Putamen (tissue), 1 donor: ENCODE results near the gene MAPT.
"Not testable (repeated sequence)": the region's sequence is repeated elsewhere in the genome, so short reads cannot be mapped to it uniquely, and the experiment has no call there.

ENCODE experiments used
- DNase-seq: peaks from one replicate; pipeline ENCODE4 v3.0.0-alpha.2; 2016; ENCODE audit warnings: low spot score

The MAPT gene

DNA sequence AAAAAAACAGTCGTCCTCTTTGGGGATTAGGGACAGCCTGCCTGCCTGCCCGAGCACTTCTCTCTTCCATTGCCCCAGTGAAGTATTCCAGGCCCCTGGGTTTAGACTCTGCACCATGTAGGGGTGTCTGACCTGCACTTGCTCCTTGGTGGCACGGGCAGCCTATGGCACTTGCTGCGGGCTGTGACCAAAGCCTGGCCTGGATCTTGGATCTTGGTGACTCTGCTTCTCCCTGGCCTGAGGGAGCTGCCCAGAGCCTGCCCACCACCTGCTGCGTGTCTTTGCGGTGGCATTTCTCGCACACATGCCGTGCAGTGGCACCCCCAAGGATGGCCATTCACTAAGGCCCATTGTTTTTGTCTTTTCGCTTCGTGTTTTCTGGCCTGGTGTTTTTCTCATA, 98.5 kb downstream of the MAPT start:
- no peak for DNase-seq

DNA sequence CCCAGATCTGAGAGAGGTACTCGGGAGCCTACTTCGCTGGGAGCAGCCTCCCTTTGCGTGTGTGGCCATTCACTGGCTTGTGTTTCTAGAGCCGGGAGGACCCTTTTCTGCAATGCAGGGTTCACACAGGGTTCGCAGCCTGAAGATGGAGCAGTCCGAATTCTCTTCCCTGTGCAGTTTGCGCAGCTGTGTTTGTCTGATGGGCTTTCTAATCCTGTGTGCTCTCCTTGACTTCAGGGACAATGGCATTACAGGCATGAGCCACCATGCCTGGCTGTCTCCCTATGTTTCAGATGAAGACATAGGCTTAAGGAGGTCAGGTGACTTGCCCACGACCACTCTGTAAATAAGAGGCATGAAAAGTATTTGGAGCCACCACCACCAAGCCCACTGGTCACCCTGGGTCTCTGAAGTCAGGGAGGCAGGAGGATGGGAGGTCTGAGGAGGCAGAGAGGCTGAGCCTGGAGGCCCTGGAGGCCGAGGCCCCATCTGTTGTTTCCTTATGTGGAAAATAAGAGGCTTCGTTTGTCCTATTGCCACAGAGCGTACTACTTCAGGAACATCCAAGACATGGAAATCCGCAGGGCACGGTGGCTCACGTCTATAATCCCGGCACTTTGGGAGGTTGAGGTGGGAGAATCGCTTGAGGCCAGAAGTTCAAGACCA, 99.7 kb downstream of the MAPT start:
- no peak for DNase-seq

DNA sequence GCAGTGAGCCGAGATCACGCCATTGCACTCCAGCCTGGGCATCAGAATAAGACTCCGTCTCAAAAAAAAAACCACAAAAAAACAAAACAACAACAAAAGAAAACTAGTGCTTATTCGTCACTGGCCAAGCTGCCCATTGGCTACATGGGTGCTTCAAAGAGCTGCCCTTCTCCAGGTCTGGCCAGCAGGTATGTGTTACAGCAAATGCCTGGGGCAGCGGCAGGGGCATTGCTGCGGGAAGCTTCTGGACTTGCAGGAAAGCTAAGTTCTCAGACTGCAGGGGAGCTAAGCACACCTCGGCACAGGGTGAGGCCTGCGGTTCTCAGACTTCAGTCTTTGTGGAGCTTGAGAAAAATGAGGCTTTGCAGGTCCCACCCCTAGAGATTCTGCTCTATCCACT, 100.6 kb downstream of the MAPT start:
- no peak for DNase-seq

DNA sequence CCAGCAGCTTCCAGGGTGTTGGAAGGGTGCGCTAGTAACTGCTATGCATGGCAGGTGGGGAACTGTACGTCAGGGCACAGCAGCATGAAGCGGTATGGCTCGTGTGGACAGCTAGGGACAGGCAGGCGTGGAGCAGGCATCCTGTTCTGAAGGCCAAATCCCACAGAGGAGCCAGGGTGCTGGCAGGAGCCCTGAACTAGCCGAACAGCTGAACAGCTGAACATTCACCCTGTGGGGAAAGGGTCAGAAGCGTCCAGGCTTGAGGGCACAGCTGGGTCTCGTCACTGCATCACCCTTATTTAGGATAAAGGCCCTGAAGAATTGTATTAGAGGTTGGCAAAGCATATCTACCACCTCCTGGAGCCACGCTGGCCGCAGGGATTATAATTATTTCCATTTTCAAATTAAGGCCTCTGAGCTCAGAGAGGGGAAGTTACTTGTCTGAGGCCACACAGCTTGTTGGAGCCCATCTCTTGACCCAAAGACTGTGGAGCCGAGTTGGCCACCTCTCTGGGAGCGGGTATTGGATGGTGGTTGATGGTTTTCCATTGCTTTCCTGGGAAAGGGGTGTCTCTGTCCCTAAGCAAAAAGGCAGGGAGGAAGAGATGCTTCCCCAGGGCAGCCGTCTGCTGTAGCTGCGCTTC, 101.4 kb downstream of the MAPT start:
- no peak for DNase-seq

DNA sequence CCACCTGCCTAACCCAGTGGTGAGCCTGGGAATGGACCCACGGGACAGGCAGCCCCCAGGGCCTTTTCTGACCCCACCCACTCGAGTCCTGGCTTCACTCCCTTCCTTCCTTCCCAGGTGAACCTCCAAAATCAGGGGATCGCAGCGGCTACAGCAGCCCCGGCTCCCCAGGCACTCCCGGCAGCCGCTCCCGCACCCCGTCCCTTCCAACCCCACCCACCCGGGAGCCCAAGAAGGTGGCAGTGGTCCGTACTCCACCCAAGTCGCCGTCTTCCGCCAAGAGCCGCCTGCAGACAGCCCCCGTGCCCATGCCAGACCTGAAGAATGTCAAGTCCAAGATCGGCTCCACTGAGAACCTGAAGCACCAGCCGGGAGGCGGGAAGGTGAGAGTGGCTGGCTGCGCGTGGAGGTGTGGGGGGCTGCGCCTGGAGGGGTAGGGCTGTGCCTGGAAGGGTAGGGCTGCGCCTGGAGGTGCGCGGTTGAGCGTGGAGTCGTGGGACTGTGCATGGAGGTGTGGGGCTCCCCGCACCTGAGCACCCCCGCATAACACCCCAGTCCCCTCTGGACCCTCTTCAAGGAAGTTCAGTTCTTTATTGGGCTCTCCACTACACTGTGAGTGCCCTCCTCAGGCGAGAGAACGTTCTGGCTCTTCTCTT, 102.1 kb downstream of the MAPT start:
- DNase-seq: no peak

DNA sequence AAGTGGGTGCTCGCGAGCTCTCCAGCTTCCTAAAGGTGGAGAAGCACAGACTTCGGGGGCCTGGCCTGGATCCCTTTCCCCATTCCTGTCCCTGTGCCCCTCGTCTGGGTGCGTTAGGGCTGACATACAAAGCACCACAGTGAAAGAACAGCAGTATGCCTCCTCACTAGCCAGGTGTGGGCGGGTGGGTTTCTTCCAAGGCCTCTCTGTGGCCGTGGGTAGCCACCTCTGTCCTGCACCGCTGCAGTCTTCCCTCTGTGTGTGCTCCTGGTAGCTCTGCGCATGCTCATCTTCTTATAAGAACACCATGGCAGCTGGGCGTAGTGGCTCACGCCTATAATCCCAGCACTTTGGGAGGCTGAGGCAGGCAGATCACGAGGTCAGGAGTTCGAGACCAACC, 102.8 kb downstream of the MAPT start:
- DNase-seq: no peak

DNA sequence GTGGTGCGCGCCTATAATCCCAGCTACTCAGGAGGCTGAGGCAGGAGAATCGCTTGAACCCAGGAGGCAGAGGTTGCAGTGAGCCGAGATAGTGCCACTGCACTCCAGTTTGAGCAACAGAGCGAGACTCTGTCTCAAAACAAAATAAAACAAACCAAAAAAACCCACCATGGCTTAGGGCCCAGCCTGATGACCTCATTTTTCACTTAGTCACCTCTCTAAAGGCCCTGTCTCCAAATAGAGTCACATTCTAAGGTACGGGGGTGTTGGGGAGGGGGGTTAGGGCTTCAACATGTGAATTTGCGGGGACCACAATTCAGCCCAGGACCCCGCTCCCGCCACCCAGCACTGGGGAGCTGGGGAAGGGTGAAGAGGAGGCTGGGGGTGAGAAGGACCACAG, 103.3 kb downstream of the MAPT start:
- DNase-seq: no peak

DNA sequence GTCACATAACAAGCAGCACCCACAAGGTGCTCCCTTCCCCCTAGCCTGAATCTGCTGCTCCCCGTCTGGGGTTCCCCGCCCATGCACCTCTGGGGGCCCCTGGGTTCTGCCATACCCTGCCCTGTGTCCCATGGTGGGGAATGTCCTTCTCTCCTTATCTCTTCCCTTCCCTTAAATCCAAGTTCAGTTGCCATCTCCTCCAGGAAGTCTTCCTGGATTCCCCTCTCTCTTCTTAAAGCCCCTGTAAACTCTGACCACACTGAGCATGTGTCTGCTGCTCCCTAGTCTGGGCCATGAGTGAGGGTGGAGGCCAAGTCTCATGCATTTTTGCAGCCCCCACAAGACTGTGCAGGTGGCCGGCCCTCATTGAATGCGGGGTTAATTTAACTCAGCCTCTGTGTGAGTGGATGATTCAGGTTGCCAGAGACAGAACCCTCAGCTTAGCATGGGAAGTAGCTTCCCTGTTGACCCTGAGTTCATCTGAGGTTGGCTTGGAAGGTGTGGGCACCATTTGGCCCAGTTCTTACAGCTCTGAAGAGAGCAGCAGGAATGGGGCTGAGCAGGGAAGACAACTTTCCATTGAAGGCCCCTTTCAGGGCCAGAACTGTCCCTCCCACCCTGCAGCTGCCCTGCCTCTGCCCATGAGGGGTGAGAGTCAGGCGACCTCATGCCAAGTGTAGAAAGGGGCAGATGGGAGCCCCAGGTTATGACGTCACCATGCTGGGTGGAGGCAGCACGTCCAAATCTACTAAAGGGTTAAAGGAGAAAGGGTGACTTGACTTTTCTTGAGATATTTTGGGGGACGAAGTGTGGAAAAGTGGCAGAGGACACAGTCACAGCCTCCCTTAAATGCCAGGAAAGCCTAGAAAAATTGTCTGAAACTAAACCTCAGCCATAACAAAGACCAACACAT, 104.9 kb downstream of the MAPT start, which contains the start of gene STH:
Gene STH, plus strand, starts transcription at position 264 of the 913 bp plus-strand sequence. Its CDS starts 30 bp downstream, at position 294.
- DNase-seq: no peak

DNA sequence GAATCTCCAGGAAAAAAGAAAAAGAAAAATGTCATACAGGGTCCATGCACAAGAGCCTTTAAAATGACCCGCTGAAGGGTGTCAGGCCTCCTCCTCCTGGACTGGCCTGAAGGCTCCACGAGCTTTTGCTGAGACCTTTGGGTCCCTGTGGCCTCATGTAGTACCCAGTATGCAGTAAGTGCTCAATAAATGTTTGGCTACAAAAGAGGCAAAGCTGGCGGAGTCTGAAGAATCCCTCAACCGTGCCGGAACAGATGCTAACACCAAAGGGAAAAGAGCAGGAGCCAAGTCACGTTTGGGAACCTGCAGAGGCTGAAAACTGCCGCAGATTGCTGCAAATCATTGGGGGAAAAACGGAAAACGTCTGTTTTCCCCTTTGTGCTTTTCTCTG, 105.5 kb downstream of the MAPT start:
- DNase-seq: no peak

DNA sequence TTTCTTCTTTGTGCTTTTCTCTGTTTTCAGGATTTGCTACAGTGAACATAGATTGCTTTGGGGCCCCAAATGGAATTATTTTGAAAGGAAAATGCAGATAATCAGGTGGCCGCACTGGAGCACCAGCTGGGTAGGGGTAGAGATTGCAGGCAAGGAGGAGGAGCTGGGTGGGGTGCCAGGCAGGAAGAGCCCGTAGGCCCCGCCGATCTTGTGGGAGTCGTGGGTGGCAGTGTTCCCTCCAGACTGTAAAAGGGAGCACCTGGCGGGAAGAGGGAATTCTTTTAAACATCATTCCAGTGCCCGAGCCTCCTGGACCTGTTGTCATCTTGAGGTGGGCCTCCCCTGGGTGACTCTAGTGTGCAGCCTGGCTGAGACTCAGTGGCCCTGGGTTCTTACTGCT, 105.9 kb downstream of the MAPT start:
- DNase-seq: no peak

DNA sequence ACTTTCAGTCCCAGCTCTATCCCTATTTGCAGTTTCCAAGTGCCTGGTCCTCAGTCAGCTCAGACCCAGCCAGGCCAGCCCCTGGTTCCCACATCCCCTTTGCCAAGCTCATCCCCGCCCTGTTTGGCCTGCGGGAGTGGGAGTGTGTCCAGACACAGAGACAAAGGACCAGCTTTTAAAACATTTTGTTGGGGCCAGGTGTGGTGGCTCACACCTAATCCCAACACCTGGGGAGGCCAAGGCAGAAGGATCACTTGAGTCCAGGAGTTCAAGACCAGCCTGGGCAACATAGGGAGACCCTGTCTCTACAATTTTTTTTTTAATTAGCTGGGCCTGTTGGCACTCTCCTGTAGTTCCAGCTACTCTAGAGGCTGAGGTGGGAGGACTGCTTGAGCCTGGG, 106.4 kb downstream of the MAPT start:
- no peak for DNase-seq

DNA sequence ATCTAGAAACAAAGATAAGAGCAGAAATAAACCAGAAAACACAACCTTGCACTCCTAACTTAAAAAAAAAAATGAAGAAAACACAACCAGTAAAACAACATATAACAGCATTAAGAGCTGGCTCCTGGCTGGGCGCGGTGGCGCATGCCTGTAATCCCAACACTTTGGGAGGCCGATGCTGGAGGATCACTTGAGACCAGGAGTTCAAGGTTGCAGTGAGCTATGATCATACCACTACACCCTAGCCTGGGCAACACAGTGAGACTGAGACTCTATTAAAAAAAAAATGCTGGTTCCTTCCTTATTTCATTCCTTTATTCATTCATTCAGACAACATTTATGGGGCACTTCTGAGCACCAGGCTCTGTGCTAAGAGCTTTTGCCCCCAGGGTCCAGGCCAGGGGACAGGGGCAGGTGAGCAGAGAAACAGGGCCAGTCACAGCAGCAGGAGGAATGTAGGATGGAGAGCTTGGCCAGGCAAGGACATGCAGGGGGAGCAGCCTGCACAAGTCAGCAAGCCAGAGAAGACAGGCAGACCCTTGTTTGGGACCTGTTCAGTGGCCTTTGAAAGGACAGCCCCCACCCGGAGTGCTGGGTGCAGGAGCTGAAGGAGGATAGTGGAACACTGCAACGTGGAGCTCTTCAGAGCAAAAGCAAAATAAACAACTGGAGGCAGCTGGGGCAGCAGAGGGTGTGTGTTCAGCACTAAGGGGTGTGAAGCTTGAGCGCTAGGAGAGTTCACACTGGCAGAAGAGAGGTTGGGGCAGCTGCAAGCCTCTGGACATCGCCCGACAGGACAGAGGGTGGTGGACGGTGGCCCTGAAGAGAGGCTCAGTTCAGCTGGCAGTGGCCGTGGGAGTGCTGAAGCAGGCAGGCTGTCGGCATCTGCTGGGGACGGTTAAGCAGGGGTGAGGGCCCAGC, 107.3 kb downstream of the MAPT start:
- no peak for DNase-seq

DNA sequence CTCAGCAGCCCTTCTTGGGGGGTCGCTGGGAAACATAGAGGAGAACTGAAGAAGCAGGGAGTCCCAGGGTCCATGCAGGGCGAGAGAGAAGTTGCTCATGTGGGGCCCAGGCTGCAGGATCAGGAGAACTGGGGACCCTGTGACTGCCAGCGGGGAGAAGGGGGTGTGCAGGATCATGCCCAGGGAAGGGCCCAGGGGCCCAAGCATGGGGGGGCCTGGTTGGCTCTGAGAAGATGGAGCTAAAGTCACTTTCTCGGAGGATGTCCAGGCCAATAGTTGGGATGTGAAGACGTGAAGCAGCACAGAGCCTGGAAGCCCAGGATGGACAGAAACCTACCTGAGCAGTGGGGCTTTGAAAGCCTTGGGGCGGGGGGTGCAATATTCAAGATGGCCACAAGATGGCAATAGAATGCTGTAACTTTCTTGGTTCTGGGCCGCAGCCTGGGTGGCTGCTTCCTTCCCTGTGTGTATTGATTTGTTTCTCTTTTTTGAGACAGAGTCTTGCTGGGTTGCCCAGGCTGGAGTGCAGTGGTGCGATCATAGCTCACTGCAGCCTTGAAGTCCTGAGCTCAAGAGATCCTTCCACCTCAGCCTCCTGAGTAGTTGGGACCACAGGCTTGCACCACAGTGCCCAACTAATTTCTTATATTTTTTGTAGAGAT, 108.1 kb downstream of the MAPT start:
- peak; percentile 66 for DNase-seq

DNA sequence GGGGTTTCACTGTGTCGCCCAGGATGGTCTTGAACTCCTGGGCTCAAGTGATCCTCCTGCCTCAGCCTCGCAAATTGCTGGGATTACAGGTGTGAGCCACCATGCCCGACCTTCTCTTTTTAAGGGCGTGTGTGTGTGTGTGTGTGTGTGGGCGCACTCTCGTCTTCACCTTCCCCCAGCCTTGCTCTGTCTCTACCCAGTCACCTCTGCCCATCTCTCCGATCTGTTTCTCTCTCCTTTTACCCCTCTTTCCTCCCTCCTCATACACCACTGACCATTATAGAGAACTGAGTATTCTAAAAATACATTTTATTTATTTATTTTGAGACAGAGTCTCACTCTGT, 108.6 kb downstream of the MAPT start:
- no peak for DNase-seq

DNA sequence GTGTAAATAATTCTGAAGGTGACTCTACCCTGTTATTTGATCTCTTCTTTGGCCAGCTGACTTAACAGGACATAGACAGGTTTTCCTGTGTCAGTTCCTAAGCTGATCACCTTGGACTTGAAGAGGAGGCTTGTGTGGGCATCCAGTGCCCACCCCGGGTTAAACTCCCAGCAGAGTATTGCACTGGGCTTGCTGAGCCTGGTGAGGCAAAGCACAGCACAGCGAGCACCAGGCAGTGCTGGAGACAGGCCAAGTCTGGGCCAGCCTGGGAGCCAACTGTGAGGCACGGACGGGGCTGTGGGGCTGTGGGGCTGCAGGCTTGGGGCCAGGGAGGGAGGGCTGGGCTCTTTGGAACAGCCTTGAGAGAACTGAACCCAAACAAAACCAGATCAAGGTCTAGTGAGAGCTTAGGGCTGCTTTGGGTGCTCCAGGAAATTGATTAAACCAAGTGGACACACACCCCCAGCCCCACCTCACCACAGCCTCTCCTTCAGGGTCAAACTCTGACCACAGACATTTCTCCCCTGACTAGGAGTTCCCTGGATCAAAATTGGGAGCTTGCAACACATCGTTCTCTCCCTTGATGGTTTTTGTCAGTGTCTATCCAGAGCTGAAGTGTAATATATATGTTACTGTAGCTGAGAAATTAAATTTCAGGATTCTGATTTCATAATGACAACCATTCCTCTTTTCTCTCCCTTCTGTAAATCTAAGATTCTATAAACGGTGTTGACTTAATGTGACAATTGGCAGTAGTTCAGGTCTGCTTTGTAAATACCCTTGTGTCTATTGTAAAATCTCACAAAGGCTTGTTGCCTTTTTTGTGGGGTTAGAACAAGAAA, 109.8 kb downstream of the MAPT start:
- DNase-seq: peak; percentile 82

DNA sequence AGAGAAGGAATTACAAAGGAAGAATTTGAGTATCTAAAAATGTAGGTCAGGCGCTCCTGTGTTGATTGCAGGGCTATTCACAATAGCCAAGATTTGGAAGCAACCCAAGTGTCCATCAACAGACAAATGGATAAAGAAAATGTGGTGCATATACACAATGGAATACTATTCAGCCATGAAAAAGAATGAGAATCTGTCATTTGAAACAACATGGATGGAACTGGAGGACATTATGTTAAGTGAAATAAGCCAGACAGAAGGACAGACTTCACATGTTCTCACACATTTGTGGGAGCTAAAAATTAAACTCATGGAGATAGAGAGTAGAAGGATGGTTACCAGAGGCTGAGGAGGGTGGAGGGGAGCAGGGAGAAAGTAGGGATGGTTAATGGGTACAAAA, 111.7 kb downstream of the MAPT start:
- not testable (repeated sequence) for DNase-seq

DNA sequence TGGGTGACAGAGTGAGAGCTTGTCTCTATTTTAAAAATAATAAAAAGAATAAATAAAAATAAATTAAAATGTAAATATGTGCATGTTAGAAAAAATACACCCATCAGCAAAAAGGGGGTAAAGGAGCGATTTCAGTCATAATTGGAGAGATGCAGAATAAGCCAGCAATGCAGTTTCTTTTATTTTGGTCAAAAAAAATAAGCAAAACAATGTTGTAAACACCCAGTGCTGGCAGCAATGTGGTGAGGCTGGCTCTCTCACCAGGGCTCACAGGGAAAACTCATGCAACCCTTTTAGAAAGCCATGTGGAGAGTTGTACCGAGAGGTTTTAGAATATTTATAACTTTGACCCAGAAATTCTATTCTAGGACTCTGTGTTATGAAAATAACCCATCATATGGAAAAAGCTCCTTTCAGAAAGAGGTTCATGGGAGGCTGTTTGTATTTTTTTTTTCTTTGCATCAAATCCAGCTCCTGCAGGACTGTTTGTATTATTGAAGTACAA, 113.2 kb downstream of the MAPT start:
- no peak for DNase-seq

DNA sequence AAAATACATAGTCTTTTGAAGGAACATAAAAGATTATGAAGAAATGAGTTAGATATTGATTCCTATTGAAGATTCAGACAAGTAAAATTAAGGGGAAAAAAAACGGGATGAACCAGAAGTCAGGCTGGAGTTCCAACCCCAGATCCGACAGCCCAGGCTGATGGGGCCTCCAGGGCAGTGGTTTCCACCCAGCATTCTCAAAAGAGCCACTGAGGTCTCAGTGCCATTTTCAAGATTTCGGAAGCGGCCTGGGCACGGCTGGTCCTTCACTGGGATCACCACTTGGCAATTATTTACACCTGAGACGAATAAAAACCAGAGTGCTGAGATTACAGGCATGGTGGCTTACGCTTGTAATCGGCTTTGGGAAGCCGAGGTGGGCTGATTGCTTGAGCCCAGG, 114.2 kb downstream of the MAPT start:
- DNase-seq: no peak

DNA sequence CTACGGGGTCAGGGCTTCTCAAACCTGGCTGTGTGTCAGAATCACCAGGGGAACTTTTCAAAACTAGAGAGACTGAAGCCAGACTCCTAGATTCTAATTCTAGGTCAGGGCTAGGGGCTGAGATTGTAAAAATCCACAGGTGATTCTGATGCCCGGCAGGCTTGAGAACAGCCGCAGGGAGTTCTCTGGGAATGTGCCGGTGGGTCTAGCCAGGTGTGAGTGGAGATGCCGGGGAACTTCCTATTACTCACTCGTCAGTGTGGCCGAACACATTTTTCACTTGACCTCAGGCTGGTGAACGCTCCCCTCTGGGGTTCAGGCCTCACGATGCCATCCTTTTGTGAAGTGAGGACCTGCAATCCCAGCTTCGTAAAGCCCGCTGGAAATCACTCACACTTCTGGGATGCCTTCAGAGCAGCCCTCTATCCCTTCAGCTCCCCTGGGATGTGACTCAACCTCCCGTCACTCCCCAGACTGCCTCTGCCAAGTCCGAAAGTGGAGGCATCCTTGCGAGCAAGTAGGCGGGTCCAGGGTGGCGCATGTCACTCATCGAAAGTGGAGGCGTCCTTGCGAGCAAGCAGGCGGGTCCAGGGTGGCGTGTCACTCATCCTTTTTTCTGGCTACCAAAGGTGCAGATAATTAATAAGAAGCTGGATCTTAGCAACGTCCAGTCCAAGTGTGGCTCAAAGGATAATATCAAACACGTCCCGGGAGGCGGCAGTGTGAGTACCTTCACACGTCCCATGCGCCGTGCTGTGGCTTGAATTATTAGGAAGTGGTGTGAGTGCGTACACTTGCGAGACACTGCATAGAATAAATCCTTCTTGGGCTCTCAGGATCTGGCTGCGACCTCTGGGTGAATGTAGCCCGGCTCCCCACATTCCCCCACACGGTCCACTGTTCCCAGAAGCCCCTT, 115.6 kb downstream of the MAPT start:
- no peak for DNase-seq
